ENCODE data around the gene COL24A1. TPM values are rescaled to one million over a fixed set of nuclear protein-coding genes. Genes with fewer than 3 reads are reported as not detected.
"Not testable (repeated sequence)": the region's sequence is repeated elsewhere in the genome, so short reads cannot be mapped to it uniquely, and the experiment has no call there.

COL24A1 gene
- total RNA-seq, 1 donor = 3.9 TPM

GRCh38 chr1:86089765-86090164, 66.8 kb downstream of the COL24A1 start:
- H3K4me3 ChIP-seq (ENCODE audit: low read depth, low read length) = no peak overlapping the region
- TF ChIP-seq CTCF (IDR thresholded peaks at IDR 0.05; ENCODE audit: insufficient read depth, low read depth, low read length) = no peak
- DNase-seq (ENCODE audit: low read depth) = no peak

GRCh38 chr1:86085741-86086409, 70.7 kb downstream of the COL24A1 start:
- no peak for TF ChIP-seq CTCF (IDR thresholded peaks at IDR 0.05; ENCODE audit: insufficient read depth, low read depth, low read length)
- DNase-seq (ENCODE audit: low read depth) = no peak

GRCh38 chr1:86084998-86085397, 71.6 kb downstream of the COL24A1 start:
- no peak for TF ChIP-seq CTCF (IDR thresholded peaks at IDR 0.05; ENCODE audit: insufficient read depth, low read depth, low read length)
- DNase-seq (ENCODE audit: low read depth) = peak; percentile 6

More at GRCh38 chr1:86085741-86086409, 70.7 kb downstream of the COL24A1 start:
- no peak overlapping the region for H3K4me3 ChIP-seq (ENCODE audit: low read depth, low read length)

GRCh38 chr1:86082183-86082582, 74.4 kb downstream of the COL24A1 start:
- DNase-seq (ENCODE audit: low read depth) = no peak
- no peak overlapping the region for H3K4me3 ChIP-seq (ENCODE audit: low read depth, low read length)
- TF ChIP-seq CTCF (IDR thresholded peaks at IDR 0.05; ENCODE audit: insufficient read depth, low read depth, low read length) = peak; percentile 31

More at GRCh38 chr1:86084998-86085397, 71.6 kb downstream of the COL24A1 start:
- no peak overlapping the region for H3K4me3 ChIP-seq (ENCODE audit: low read depth, low read length)

GRCh38 chr1:86072474-86072873, 84.1 kb downstream of the COL24A1 start:
- DNase-seq (ENCODE audit: low read depth); H3K4me3 ChIP-seq (ENCODE audit: low read depth, low read length): not testable (repeated sequence)

GRCh38 chr1:86071870-86072269, 84.7 kb downstream of the COL24A1 start:
- not testable (repeated sequence) for DNase-seq (ENCODE audit: low read depth); H3K4me3 ChIP-seq (ENCODE audit: low read depth, low read length)

- H3K4me3 ChIP-seq (ENCODE audit: low read depth, low read length) = no peak overlapping the region
- no peak for TF ChIP-seq CTCF (IDR thresholded peaks at IDR 0.05; ENCODE audit: insufficient read depth, low read depth, low read length)
- DNase-seq (ENCODE audit: low read depth) = peak; percentile 28
These were observed 86.8 kb downstream of the COL24A1 start for GRCh38 chr1:86069757-86070145.
